ENCODE data around the gene CDADC1.

The CDADC1 gene

DNA sequence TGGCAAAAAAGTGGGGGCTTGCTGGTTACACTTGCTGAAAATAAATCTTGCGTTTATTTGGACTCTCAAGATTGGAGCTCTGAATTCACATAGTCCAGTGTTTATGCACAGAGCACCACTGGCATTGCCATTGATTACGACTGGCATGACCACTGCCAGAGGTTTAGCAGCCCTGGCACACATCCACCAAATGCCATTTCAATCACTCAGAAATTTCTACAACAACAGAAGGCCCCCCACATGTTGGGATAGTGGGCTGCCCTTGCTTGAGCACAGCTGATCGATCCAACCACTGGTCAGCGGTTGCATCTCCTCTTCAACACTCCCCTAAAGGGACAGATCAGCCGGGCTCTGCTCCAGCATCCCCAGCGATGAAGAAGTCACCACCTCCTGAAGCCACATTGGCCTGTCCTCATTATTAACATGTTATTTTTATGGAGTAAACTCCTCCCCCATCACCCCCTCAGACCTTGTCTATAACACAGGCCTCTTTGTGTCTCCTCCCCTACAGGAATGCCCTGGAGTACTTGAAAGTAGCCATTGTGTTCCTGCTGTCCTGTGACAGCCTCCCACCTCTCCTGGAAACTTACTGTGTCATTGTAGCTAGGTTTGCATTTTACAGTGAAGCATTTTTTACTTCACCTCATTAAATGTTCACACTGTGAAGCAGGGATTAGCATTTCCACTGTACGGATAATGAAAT lies 51.3 kb downstream of the CDADC1 start:
- H3K27me3 ChIP-seq (ENCODE audit: control insufficient read depth, insufficient read depth, low read length), result no peaks in the 10 kb centered on the region
- no peak overlapping the region for H3K4me3 ChIP-seq (ENCODE audit: low read depth, low read length)
- no peaks in the 10 kb centered on the region for H3K36me3 ChIP-seq (ENCODE audit: control insufficient read depth, insufficient read depth, low read length)
- H3K4me1 ChIP-seq (ENCODE audit: control insufficient read depth, insufficient read depth, low read length), result no peaks in the 10 kb centered on the region
- no peaks in the 10 kb centered on the region for H3K9me3 ChIP-seq (ENCODE audit: control insufficient read depth, insufficient read depth, low read length)
- no peak overlapping the region for H3K9ac ChIP-seq (ENCODE audit: low read depth, low read length)

DNA sequence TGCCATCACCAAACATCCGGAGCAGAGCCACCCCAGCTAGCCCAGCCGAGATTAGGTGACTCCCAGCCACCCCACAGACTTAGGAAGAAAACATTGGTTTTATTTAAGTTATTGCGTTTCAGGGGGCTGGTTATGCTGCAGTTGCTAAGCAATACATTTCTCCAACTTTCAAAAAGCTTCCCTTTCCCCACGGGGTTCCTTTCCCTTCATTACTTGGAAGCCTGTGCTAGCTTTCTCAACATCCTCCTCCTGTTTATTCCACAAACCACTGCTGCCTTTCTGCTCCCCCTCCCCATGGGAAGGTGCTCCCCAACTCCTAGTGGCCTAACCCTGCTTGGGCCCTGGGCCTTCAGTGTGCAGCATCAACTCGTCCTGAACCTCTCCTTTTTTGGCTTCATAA lies 52.6 kb downstream of the CDADC1 start:
- Histone ChIP-seq H3K36me3 (ENCODE audit: control insufficient read depth, insufficient read depth, low read length) (no peaks in the 10 kb centered on the region), H3K4me1 (ENCODE audit: control insufficient read depth, insufficient read depth, low read length) (no peaks in the 10 kb centered on the region), H3K4me3 (ENCODE audit: low read depth, low read length) (no peak overlapping the region), H3K9me3 (ENCODE audit: control insufficient read depth, insufficient read depth, low read length) (no peaks in the 10 kb centered on the region), H3K9ac (ENCODE audit: low read depth, low read length) (no peak overlapping the region), H3K27me3 (ENCODE audit: control insufficient read depth, insufficient read depth, low read length) (no peaks in the 10 kb centered on the region)

DNA sequence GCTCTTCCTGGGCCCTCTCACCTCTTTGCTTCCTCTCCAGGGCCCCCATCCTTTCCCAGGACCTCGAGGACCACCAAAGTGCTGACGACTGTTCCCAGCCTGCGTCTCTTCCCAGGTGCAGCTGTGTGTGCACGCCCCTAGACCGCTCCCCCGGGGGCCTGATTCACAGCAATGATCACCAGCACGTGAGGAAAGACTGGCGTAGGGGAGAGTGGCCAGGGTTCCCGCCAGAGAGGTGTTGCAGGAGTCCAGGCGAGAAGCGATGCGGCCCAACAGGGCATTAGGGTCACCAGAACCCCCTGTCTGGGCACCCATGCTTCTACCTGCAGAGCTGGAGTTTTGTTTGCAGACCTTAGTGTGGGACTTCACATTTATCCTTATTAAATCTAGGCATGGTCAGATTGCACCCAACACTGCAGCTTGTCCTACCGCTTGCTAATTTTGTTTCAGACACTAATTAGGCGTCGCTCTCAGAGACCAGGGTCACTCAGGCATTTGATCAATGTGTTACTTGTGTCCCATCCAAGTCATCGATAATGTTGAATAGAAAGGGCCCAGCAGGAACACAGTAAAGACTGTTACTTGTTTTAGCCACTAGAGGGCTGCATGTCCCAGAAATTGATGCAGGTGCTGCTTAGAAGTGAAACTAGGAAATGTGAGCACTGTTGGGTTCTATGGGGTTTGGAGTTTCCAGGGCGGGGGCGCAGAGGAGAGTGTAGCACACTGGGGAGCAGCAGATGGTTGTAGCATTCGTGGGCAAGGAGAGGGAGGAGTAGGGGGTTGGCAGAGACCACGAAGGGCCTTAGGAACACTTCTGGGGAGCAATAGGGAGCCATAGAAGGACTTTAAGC lies 53.2 kb downstream of the CDADC1 start:
- Histone ChIP-seq H3K9me3 (ENCODE audit: control insufficient read depth, insufficient read depth, low read length) (no peaks in the 10 kb centered on the region), H3K27me3 (ENCODE audit: control insufficient read depth, insufficient read depth, low read length) (no peaks in the 10 kb centered on the region), H3K4me1 (ENCODE audit: control insufficient read depth, insufficient read depth, low read length) (no peaks in the 10 kb centered on the region), H3K36me3 (ENCODE audit: control insufficient read depth, insufficient read depth, low read length) (no peaks in the 10 kb centered on the region), H3K4me3 (ENCODE audit: low read depth, low read length) (no peak overlapping the region), H3K9ac (ENCODE audit: low read depth, low read length) (no peak overlapping the region)

DNA sequence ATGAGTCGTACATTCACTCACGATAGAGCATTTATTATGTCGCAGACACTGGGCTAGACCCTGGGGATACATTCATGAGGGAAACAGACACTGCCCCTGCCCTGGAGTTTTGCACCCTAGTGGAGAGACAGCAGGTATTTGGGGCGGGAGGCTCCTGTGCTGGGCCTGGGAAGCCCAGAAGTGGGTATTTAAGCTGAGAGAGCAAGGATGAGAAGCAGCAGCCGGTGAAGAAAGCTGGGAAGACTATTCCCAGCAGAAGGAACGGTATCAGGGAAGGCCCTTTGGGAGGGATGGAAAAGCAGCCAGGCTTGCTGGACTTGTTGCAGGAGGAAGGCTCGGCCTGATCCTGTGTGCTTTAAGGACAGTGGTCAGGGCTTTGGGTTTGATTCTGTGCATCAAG lies 54.5 kb downstream of the CDADC1 start:
- no peaks in the 10 kb centered on the region for H3K4me1 ChIP-seq (ENCODE audit: control insufficient read depth, insufficient read depth, low read length)
- no peak overlapping the region for H3K4me3 ChIP-seq (ENCODE audit: low read depth, low read length)
- H3K9ac ChIP-seq (ENCODE audit: low read depth, low read length), result no peak overlapping the region
- H3K36me3 ChIP-seq (ENCODE audit: control insufficient read depth, insufficient read depth, low read length), result no peaks in the 10 kb centered on the region
- H3K9me3 ChIP-seq (ENCODE audit: control insufficient read depth, insufficient read depth, low read length), result no peaks in the 10 kb centered on the region
- H3K27me3 ChIP-seq (ENCODE audit: control insufficient read depth, insufficient read depth, low read length), result no peaks in the 10 kb centered on the region

DNA sequence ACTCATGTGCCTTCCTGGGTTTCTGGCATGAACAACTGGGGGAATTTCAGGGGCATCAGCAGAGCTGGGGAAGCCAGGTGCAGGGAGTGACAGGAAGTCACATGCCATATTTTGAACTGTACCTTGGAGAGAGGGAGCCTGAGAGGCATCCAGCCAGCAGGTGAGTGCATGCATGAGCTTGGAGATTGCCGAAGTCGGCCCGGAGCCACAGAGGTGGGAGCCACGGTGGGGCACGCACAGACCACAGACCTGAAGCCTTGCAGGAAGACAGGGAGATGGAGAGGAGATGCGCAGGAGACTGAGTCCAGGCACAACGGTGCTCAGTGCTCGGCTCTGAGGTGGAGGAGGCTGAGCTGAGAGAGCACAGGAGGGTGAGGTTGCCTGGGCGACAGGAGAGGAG lies 55.1 kb downstream of the CDADC1 start:
- H3K4me3 ChIP-seq (ENCODE audit: low read depth, low read length), result no peak overlapping the region
- H3K27me3 ChIP-seq (ENCODE audit: control insufficient read depth, insufficient read depth, low read length), result no peaks in the 10 kb centered on the region
- no peaks in the 10 kb centered on the region for H3K4me1 ChIP-seq (ENCODE audit: control insufficient read depth, insufficient read depth, low read length)
- no peaks in the 10 kb centered on the region for H3K9me3 ChIP-seq (ENCODE audit: control insufficient read depth, insufficient read depth, low read length)
- no peak overlapping the region for H3K9ac ChIP-seq (ENCODE audit: low read depth, low read length)
- H3K36me3 ChIP-seq (ENCODE audit: control insufficient read depth, insufficient read depth, low read length), result no peaks in the 10 kb centered on the region

DNA sequence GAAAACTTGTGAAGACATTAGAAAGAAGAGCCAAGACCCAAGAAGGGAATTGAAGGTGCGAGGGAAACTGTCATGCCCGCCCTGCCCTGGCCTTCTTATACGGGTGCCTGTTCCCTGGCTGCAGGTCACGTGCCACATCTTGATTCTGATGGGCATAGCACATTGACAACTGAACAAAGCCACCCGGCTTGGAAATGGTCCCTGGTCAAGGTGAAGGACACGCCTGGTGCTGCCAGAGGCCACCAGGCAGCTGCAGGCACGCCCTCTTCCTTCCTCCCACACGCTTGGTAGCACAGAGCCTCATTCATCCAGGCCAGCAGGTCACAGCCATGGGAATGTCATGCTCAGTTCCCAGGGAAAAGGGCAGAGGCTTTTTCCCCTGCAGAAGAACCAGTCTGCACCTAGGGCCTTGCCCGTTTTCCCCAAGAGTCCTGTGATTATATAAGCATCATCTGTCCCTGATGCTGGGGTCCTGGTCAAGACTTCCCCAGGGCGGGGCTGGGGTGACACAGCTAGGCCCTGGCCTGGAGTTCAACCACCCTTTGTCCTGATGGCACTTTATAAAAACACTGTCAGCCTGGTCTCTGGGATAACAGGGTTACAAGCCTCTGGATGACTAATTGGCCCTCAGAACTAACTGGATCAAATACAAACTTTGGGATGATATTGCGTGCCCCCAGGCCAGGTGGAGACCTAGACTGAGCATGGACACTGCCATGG lies 56.0 kb downstream of the CDADC1 start:
- no peak overlapping the region for H3K4me3 ChIP-seq (ENCODE audit: low read depth, low read length)
- H3K9ac ChIP-seq (ENCODE audit: low read depth, low read length), result no peak overlapping the region
- H3K4me1 ChIP-seq (ENCODE audit: control insufficient read depth, insufficient read depth, low read length), result no peaks in the 10 kb centered on the region
- H3K36me3 ChIP-seq (ENCODE audit: control insufficient read depth, insufficient read depth, low read length), result no peaks in the 10 kb centered on the region
- H3K9me3 ChIP-seq (ENCODE audit: control insufficient read depth, insufficient read depth, low read length), result no peaks in the 10 kb centered on the region
- no peaks in the 10 kb centered on the region for H3K27me3 ChIP-seq (ENCODE audit: control insufficient read depth, insufficient read depth, low read length)

DNA sequence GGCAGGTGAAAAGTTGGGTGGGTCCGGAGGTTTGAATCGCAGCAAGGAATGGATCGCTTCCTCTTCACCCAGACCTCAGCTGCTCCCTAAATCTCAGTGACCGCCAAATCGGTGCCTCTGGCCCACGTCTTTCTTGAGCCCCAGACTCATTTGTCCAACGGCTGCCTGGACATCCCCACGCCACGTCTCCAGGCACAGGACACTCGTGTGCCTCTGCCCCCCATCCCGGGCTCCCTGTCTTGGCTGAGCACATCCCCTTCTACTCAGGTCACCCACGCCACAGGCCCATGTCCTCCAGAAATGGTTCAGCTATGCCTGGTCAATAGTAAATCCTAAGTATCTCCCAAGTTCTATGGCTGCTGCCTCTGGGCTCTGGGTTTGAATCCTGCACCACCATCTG lies 56.6 kb downstream of the CDADC1 start:
- H3K9me3 ChIP-seq (ENCODE audit: control insufficient read depth, insufficient read depth, low read length), result no peaks in the 10 kb centered on the region
- no peak overlapping the region for H3K4me3 ChIP-seq (ENCODE audit: low read depth, low read length)
- H3K36me3 ChIP-seq (ENCODE audit: control insufficient read depth, insufficient read depth, low read length), result no peaks in the 10 kb centered on the region
- H3K27me3 ChIP-seq (ENCODE audit: control insufficient read depth, insufficient read depth, low read length), result no peaks in the 10 kb centered on the region
- no peak overlapping the region for H3K9ac ChIP-seq (ENCODE audit: low read depth, low read length)
- H3K4me1 ChIP-seq (ENCODE audit: control insufficient read depth, insufficient read depth, low read length), result no peaks in the 10 kb centered on the region

DNA sequence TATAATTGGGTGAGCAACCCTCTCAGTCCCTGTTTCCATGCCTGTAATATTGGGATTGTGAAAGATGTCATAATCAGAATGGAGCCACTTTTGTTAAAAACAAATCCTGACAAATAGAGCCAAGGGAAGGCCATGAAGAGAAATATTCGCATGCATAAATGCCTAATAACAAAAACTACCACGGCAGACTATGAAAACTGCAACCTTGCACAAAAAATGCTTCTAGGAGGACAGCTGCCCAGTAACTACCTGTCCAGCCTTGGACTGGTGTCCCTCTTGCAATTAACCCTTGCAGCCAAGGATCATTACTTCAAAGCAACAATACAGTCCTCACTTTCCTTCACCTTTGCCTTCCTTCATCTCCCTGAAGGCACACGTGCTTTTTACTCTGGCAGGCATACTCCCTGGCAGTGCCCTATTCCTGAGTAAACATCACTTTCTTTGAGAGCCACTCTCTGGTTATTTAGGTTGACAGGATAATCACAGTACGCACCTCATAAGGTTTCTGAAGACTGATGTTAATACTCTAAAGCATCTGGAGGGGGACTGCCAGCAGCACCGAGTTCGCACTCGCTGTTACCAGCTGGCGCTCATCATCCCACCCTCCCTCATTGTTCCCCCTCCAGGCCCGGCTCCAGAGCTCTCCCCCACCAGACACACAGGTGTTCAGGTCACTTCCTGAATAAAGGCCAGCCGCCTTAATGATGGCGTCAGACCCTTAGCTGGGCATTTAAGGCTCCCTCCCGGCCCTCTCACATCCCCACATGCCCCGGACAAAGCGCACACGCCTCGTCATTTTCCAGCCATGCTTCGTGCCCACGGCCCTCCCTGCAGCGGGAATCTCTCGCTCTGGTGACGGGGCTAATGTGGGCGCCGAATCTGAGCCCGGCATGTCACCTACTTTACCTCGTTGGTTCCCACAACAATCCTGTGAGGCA lies 57.3 kb downstream of the CDADC1 start:
- Histone ChIP-seq H3K36me3 (ENCODE audit: control insufficient read depth, insufficient read depth, low read length) (no peaks in the 10 kb centered on the region), H3K27me3 (ENCODE audit: control insufficient read depth, insufficient read depth, low read length) (no peaks in the 10 kb centered on the region), H3K9me3 (ENCODE audit: control insufficient read depth, insufficient read depth, low read length) (no peaks in the 10 kb centered on the region), H3K4me3 (ENCODE audit: low read depth, low read length) (no peak overlapping the region), H3K9ac (ENCODE audit: low read depth, low read length) (no peak overlapping the region), H3K4me1 (ENCODE audit: control insufficient read depth, insufficient read depth, low read length) (no peaks in the 10 kb centered on the region)

DNA sequence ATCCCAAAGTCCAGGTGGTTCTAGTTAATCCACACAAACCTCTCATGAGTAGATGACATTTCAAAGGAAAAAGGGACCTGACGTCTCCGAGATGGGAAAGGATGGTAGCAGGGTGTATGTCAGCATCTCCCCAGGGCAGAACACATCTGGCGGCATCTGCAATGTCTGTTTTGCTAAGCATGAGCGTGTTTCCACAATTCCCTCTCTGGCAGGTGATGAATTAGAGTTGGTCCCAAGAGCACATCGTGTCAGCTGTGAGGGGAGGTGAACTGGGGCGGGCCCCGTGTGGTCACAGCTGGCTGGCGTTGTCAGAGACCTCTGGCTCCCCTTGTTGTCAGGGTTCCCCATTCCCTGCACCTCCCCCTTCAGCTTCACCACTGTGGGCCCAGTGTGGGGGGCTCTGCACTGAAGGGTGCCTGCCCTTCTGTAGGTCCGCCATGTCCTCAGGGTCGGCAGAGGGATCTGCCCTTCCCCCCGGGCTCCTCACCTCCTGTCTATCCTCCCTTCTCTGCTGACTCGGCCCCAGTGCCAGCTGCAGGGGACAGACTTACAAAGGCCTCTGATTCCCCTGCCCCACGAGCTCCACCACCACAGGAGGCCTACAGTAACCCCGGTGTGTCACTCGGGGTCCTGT lies 58.2 kb downstream of the CDADC1 start:
- Histone ChIP-seq H3K27me3 (ENCODE audit: control insufficient read depth, insufficient read depth, low read length) (no peaks in the 10 kb centered on the region), H3K4me1 (ENCODE audit: control insufficient read depth, insufficient read depth, low read length) (no peaks in the 10 kb centered on the region), H3K4me3 (ENCODE audit: low read depth, low read length) (no peak overlapping the region), H3K9me3 (ENCODE audit: control insufficient read depth, insufficient read depth, low read length) (no peaks in the 10 kb centered on the region), H3K9ac (ENCODE audit: low read depth, low read length) (no peak overlapping the region), H3K36me3 (ENCODE audit: control insufficient read depth, insufficient read depth, low read length) (no peaks in the 10 kb centered on the region)

DNA sequence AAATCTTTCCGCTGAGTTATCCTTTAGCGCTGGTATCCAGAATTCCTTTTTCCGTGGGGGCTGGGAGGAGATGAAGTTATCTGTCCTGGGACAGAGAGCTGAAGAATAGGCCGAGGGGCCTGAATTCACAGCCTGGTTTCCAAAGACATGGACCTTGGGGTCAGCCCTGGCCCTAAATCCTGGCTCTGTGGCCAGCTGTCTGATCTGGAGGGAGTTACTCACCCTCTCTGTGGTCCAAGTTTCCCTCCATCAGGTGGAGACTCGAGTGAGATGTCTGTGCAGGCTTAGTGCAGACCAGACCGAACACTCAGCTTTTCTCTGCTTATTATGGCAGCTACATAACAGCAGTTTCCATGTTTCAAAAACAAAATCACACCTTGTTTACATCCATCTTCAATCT lies 59.6 kb downstream of the CDADC1 start:
- Histone ChIP-seq H3K4me3 (ENCODE audit: low read depth, low read length) (no peak overlapping the region), H3K36me3 (ENCODE audit: control insufficient read depth, insufficient read depth, low read length) (no peaks in the 10 kb centered on the region), H3K27me3 (ENCODE audit: control insufficient read depth, insufficient read depth, low read length) (no peaks in the 10 kb centered on the region), H3K4me1 (ENCODE audit: control insufficient read depth, insufficient read depth, low read length) (no peaks in the 10 kb centered on the region), H3K9me3 (ENCODE audit: control insufficient read depth, insufficient read depth, low read length) (no peaks in the 10 kb centered on the region), H3K9ac (ENCODE audit: low read depth, low read length) (no peak overlapping the region)

Measured in iPS-15b (cell line).